SH-SY5Y (cell line): Measurements from ENCODE around the gene COL13A1.

Experiments
- GATA2 ChIP-seq: IDR thresholded peaks from 2 replicates; pipeline ENCODE4 v1.6.1; 2011; ENCODE audit warnings: mild to moderate bottlenecking, low read depth, low read length
- GATA3 ChIP-seq: IDR thresholded peaks from 2 replicates; pipeline ENCODE4 v1.6.1; 2011; ENCODE audit warnings: low read depth, mild to moderate bottlenecking, low read length, moderate library complexity

Gene COL13A1

DNA sequence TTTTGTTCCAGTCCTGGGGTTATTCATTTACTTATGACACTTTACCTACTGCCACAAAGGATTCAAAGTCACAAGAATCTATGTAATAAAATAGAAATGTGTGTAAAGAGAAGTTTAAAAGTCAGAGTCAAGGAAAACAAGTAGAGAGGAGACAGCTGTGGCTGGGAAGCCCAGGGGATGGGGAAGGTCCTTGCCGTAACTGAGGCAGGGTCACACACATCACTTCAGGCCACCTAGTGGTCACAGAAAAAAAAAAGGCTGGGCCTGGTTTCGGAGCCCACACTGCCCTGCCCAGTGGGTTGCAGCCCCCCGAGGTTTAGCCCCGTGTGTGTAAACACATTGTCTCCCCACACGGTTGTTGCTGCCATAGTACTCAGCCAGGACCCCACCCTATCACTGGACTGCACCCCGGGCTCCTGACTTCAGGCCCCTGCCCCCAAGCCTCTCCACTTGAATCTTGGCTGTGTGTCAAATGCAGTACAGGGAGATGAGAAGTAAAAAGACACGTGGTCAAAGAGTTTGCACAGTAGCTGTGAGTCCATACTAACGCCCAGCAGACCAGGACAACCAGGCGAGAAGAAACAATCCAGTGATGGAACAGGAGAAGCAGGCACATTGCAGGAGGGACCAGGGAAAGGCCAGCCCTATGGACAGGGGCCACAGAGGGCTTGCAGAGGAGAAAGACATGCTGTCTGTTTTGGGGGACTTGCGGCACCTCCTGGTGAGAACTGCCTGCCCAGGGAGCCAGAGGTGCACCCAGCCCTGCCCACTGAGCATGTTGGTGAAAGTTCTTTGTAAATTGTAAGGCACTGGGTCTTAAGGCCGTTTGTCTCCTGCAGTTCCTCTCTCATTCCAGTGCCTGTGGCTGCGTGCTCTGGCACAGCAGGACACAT lies 159.5 kb downstream of the COL13A1 start:
- TF ChIP-seq GATA2 (no peak), GATA3 (no peak)

GRCh38 chr10:69961881-69962745 lies 160.4 kb downstream of the COL13A1 start:
- no peak for TF ChIP-seq GATA2
- no peak for TF ChIP-seq GATA3

DNA sequence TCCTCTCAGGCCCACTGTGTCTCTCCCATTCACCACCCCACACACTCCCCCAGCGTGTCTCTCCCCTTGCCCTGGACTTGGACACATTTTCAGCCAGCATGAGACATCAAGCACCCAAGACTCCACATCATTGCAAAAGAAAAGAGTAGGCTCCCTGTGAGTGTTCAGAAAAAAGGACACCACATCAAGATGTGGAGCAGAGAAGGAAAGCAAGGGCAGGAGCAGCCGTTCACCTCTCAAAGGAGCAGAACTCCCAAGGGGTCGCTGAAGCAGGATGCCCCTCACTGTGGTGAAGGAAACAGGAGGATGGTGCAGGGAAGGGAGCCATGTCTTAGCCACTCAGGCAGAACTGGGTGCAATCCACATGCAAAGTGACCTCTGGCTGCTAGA lies 161.0 kb downstream of the COL13A1 start:
- no peak for TF ChIP-seq GATA3
- TF ChIP-seq GATA2: no peak

DNA sequence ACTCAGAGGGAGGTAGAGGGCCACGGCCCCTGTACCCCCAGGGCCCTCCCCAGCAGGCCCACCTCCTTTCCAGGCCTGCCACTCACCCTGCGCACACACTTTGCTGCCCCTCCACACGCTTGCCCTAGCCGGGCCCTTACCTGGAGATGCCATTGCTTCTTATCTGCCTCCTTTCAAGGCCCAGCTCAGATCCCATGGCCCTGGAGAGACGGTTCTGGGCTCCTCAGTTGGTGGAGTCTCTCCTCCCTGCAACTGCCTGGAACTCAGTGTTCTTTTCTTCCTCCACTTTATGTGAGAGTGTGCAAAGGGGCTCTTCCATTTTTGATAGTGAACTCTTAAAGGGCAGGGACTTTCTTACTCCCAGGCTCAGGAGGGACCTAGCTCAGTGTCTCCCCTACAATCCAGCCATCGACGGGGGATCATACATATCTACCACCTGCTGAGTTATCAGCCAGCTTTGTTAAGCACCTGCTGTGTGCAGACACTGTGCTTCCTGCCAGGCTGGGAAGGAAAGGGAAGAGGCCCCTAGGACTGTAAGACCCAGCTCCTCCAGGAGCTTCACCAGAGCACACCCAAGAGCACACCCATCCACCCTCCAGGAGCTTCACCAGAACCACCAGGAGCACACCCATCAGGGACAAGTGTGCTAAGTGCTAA lies 161.6 kb downstream of the COL13A1 start:
- TF ChIP-seq GATA2 (no peak), GATA3 (no peak)

- TF ChIP-seq GATA2: no peak
- TF ChIP-seq GATA3: no peak
Observed at GRCh38 chr10:69963835-69964710, 162.4 kb downstream of the COL13A1 start.

DNA sequence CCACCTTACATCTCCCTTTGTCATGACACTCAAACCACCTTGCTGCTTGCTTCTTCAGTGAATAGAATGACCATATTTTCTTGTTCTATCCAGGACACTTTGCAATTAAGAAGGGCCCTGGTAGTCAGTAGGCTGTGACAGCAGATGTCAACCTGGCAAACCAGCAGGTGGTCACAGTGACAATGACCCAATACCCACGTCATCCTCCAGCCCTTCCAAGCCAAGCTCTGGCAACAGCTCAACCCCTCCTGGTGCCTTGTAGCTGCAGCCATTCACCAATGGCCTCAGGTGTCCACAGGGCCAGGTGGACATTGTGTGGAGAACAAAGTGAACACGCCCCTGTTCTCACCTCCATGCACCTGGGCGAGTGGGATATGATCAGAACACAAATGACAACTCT lies 163.4 kb downstream of the COL13A1 start:
- TF ChIP-seq GATA2: no peak
- no peak for TF ChIP-seq GATA3

DNA sequence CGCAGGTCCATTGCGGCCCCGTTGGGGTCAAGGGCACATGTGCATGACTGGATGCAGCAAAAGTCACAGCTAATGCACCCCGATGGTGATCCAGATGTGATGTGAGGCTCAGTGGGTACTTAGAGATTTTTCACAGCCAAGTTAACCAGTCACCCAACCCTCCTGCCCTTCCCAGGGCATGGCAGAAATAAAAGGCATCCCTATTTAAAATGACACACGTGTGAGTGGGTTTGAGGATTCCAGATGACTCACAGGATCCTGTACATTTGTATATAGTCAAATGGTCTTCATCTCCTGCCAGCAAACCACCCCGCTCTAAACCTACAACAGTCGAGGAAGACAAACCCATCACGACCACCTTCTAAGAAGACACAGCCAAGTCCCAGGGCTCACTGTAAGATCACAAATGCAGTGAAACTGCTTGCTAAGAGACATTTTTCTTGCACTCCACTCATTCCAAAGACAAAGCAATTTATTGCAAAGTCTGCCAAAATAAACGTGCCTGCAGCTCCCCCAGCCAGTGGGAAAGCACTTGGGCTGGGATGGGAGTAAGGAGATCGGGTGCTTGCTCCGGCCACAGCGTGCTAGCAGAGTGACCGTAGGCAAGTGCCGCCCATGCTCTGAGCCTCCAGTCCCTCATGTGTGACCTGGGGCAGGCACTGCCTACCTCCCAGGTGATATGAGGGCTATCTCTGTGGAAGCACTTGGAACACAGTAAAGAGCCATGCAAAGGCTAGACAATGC lies 164.4 kb downstream of the COL13A1 start:
- TF ChIP-seq GATA3 (no peak), GATA2 (no peak)

- TF ChIP-seq GATA2: no peak
- no peak for TF ChIP-seq GATA3
Observed at GRCh38 chr10:69968830-69969229, 167.1 kb downstream of the COL13A1 start.

- TF ChIP-seq GATA3: no peak
- TF ChIP-seq GATA2: no peak
Observed at GRCh38 chr10:69969977-69970376, 168.3 kb downstream of the COL13A1 start.

- TF ChIP-seq GATA2 (no peak), GATA3 (no peak)
Observed at GRCh38 chr10:69972981-69973397, 171.3 kb downstream of the COL13A1 start.

- TF ChIP-seq GATA2: no peak
- TF ChIP-seq GATA3: no peak
Observed at GRCh38 chr10:69973678-69974077, 172.0 kb downstream of the COL13A1 start.

DNA sequence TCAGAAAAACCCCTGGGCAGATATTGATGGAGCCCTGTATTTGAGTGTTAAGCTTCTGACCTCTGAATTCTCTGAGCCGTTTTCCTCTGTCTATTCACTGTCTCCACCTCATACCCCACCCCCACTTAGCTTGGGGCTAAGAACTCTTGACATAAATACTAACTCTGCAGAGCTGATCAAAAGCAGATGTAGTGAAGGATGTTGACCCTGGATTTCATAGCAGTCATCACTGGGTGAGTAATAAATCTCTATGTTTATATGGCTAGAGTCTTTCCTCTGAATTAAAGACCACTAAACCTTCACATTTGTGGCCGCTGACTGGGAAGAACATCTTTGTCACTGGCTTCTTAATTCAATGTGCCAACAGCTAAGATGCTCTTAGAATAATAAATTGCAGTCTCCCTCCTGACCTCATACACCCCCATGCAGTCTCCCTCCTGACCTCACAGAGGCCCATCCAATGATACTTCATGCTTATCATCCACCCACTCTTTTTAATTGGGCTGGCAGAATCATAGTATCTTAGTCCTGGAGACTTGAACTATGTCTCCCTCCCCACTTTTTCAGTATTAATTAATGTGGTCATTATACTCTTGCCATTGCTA lies 172.9 kb downstream of the COL13A1 start:
- TF ChIP-seq GATA2 (no peak), GATA3 (no peak)
